ENCODE data around the gene SIX2. TPM values are rescaled to one million over a fixed set of nuclear protein-coding genes. Genes with fewer than 3 reads are reported as not detected.
"Not testable (repeated sequence)": the region's sequence is repeated elsewhere in the genome, so short reads cannot be mapped to it uniquely, and the experiment has no call there.

SIX2 gene
- not detected for total RNA-seq

DNA sequence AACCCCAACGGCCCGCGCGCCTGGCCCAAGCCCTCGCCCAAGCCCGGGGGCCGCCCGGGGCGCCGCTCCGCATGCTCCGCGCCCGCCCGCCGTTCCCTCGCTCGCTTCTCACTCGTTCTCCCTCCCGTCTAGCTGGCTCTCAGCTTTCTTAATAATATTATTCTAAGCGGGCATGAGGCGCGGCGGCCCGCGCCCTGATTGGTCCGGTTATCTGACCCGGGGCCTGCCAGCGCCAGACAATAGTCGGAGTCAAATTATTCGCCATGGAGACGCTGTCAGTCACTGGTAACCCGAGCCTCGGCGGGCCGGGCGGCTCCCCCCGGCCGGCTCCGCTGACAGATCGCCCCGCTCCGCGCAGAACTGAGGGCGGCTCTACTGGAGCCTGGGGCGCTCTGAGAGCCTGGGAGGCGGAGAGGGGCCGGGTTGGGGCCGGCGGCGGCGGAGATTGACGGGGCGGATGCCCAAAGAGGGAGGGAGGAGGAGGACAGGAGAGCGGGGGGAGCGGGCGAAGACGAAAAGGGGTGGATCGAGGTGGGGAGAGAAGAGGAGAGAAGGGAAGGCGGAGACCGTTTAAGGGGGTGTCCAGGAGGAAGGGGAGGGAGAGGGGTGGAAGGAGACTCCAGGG lies at the start of gene SIX2:
SIX2 (minus strand) TSS at position 150 of the 625 bp plus-strand sequence. CDS start 342 bp downstream, outside the sequence.
- no peaks in the 10 kb centered on the region for H3K36me3 Mint-ChIP-seq (ENCODE audit: low read depth)
- H3K27me3 Mint-ChIP-seq, result peaks cover 78% of the 10 kb centered on the region
- H3K27ac Mint-ChIP-seq, result no peak within 1 kb of the TSS
- CTCF ChIA-PET, result no interaction called here
- DNase-seq, result no peak
- H3K9me3 Mint-ChIP-seq, result no peaks in the 10 kb centered on the region
- H3K4me3 Mint-ChIP-seq, result peak within 1 kb of the TSS; percentile 56
- POLR2A ChIA-PET, result no interaction called here
- peaks cover 25% of the 10 kb centered on the region for H3K4me1 Mint-ChIP-seq

DNA sequence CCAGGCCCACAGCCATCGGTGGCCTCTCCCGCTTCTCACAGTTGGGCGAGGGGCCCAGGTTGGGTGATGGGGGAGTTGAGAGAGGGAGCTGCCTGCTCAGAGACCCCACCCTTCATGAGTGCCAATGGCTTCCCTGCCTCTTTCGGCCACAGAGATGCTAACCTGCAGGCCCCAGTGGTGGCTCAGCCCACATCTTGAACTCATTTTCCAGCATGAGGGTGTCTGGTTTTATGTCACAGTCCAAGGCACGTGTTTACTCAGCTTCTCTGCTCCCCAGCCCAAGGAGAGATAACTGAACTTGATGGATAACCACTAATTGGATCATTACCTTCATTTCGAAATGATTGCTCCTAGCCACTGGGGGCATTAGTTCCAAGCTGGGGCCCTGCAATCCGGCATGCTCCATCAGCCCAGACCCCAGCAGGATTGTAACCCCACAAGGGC lies 45.9 kb upstream of the SIX2 start:
- Mint-ChIP-seq H3K27me3 (no peaks in the 10 kb centered on the region), H3K4me1 (no peaks in the 10 kb centered on the region), H3K9me3 (no peaks in the 10 kb centered on the region), H3K4me3 (no peak overlapping the region), H3K27ac (no peak overlapping the region), H3K36me3 (ENCODE audit: low read depth) (no peaks in the 10 kb centered on the region)
- DNase-seq, result no peak
- POLR2A ChIA-PET, result no interaction called here
- CTCF ChIA-PET, result no interaction called here

DNA sequence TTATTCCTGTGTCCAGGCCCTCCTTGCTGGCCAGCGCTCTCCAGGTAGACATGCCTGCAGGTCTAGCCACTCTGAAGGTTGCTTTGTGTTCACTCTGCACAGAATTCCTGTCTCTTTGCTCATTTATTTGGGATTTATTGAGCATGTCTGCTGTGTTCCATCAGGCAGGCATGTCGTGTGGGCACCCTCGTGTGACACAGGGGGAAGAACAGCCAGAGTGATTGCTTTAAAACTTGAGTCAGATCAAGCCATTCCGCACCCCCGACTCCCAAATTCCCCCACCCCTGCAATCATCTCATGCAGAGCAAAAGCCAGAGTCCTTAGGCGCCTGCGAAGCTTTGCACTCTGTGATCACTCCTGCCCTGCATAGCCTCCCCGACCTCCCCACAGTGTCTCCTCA lies 44.7 kb upstream of the SIX2 start:
- no peak for DNase-seq
- Mint-ChIP-seq H3K36me3 (ENCODE audit: low read depth) (no peaks in the 10 kb centered on the region), H3K27ac (no peak overlapping the region), H3K4me1 (no peaks in the 10 kb centered on the region), H3K9me3 (no peaks in the 10 kb centered on the region), H3K4me3 (no peak overlapping the region), H3K27me3 (no peaks in the 10 kb centered on the region)
- ChIA-PET POLR2A (no interaction called here), CTCF (no interaction called here)

DNA sequence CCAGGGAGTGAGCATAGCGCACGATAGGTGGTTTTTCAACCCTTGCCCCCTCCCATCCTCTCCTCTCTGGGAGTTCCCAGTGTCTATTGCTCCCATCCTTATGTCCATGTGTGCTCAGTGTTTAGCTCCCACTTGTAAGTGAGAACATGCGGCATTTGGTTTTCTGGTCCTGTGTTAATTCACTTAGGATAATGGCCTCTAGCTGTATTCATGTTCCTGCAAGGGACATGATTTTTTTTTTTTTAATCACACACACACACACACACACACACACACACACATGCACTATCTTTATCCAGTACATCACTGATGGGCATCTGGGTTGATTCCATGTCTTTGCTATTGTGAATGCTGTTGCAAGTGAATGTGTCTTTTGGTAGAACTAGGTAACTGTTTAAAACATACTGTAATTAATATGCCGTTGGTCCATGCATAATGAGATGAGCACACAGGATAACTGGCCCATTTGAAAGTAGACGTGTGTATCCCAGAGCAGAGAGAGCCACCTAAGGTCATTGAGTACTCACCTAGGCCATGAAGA lies 43.2 kb upstream of the SIX2 start:
- DNase-seq, result no peak
- CTCF ChIA-PET, result no interaction called here
- H3K27me3 Mint-ChIP-seq, result peaks cover 2% of the 10 kb centered on the region
- no peak overlapping the region for H3K27ac Mint-ChIP-seq
- no peaks in the 10 kb centered on the region for H3K36me3 Mint-ChIP-seq (ENCODE audit: low read depth)
- POLR2A ChIA-PET, result no interaction called here
- no peaks in the 10 kb centered on the region for H3K4me1 Mint-ChIP-seq
- H3K4me3 Mint-ChIP-seq, result no peak overlapping the region
- H3K9me3 Mint-ChIP-seq, result no peaks in the 10 kb centered on the region

DNA sequence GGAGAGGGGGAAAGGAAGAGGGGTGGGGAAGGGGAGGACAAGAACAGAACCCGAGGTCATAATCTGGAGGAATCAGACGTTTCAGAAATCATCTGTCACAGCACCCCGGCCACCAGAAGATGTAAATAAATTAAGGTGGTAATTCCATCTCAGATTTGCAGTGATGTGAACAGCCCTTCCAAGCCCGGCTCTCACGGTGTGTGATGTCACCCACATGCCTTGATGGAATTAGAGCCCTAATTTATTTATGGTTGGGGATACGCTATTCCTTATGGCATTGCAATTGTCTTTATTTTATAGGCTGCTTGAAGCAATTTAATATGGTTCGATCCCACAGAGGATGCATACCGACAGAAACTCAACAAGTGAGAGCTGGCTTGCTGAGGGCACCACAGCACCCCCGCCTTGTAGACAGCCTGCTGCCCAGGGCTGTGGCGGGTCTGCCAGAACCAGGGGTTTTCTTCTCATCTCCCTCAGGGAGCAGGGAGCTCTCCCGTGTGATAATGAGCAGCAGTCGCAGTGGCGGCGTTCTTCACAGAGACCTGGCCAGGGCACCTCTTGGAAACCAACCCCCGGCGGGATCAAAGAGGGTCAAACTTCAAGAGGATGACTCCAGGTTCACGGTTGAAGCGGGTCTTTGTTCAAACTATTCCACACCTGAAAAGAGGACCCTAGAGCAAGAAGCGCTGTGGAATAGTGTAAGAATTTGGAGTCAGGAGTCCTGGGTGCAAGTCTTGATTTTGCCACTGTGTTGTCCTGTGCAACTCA lies 40.5 kb upstream of the SIX2 start:
- POLR2A ChIA-PET, result no interaction called here
- peaks cover 9% of the 10 kb centered on the region for H3K27me3 Mint-ChIP-seq
- DNase-seq, result no peak
- H3K36me3 Mint-ChIP-seq (ENCODE audit: low read depth), result no peaks in the 10 kb centered on the region
- CTCF ChIA-PET, result no interaction called here
- no peaks in the 10 kb centered on the region for H3K9me3 Mint-ChIP-seq
- H3K27ac Mint-ChIP-seq, result no peak overlapping the region
- H3K4me1 Mint-ChIP-seq, result no peaks in the 10 kb centered on the region
- no peak overlapping the region for H3K4me3 Mint-ChIP-seq

DNA sequence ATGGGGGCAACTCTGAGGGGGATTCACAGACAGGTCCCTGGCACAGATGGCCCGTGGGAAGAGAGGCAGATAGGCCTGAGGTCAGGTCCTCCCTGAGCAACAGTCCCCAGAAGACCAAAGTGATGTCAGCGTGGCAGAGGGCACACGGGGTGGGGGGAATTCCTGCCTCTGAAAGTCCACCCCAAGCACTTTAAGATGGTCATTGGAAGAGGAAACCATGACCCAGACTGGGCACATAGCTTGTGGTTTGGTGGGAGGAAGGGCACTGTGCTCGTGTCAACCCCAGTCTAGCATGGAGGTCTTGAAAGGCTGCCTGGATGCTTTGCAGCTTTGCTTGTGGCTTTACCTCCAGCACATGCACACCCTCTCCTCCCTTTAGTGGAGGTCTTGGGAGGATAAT lies 38.0 kb upstream of the SIX2 start:
- H3K4me3 Mint-ChIP-seq, result no peak overlapping the region
- H3K36me3 Mint-ChIP-seq (ENCODE audit: low read depth), result no peaks in the 10 kb centered on the region
- ChIA-PET POLR2A (no interaction called here), CTCF (interaction anchor here (0.8 kb wide), 1 partner anchor 93 kb away, joined by 3 read pairs; no protein-coding TSS in a partner anchor)
- no peak overlapping the region for H3K27ac Mint-ChIP-seq
- H3K9me3 Mint-ChIP-seq, result no peaks in the 10 kb centered on the region
- no peaks in the 10 kb centered on the region for H3K4me1 Mint-ChIP-seq
- no peak for DNase-seq
- H3K27me3 Mint-ChIP-seq, result peaks cover 23% of the 10 kb centered on the region

DNA sequence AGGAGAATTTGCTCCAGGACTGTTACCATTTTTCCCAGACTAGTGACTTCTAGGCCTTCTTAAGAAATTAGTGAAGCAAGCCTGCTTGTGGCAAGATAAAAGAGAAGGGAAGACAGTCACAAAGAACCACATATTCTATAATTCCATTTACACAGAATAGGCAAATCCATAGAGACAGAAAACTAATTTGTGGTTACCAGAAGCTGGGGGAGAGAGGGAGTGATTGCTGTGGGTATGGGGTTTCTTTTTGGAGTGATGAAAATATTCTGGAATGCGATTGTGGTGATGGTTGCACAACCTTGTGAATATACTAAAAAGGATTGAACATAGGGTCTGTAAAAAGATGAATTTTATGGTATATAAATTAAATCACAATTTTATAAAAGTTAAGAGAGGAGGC lies 37.5 kb upstream of the SIX2 start:
- CTCF ChIA-PET, result interaction anchor here (0.8 kb wide), 1 partner anchor 92 kb away, joined by 3 read pairs; no protein-coding TSS in a partner anchor
- H3K36me3 Mint-ChIP-seq (ENCODE audit: low read depth), result no peaks in the 10 kb centered on the region
- H3K27ac Mint-ChIP-seq, result no peak overlapping the region
- peaks cover 25% of the 10 kb centered on the region for H3K27me3 Mint-ChIP-seq
- no peak overlapping the region for H3K4me3 Mint-ChIP-seq
- POLR2A ChIA-PET, result no interaction called here
- H3K9me3 Mint-ChIP-seq, result no peaks in the 10 kb centered on the region
- DNase-seq, result no peak
- H3K4me1 Mint-ChIP-seq, result no peaks in the 10 kb centered on the region

DNA sequence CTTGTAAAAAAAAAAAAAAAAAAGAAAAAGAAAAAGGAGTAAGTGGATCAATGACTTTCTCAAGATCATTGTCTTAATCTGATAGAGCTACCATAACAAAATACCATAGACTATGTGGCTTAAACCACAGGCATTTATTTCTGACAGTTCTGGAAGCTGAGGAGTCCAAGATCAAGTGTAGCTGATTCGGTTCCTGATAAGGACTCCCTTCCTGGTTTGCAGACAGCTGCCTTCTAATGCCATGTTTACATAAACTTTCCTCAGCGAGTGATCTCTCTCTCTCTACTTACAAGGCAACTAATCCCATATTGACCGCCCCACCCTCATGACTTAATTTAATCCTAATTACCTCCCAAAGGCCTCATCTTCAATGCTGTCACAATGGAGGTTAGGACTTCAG lies 36.5 kb upstream of the SIX2 start:
- Mint-ChIP-seq H3K36me3 (ENCODE audit: low read depth) (no peaks in the 10 kb centered on the region), H3K27me3 (peaks cover 25% of the 10 kb centered on the region), H3K27ac (no peak overlapping the region), H3K4me1 (no peaks in the 10 kb centered on the region), H3K4me3 (no peak overlapping the region), H3K9me3 (no peaks in the 10 kb centered on the region)
- ChIA-PET CTCF (no interaction called here), POLR2A (no interaction called here)
- no peak for DNase-seq

DNA sequence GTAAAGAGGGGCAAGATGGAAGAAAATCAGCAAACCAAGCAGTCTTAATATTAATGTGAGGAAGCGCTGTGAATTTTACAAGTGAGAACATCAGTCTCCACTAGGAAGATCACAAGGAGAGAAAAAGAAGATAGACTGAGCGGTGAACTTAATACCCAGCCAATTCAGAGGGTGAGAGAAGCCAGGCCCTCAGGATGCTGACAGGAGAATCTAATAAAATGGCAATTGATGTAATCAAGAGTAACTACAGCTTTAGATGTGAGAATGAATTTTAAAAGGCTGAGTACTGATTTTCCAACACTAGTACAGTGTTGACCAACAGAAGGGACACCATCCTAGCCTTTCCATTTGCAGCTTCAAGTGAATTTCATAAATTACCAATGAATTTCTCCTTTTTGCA lies 35.7 kb upstream of the SIX2 start:
- DNase-seq, result no peak
- Mint-ChIP-seq H3K4me3 (no peak overlapping the region), H3K4me1 (no peaks in the 10 kb centered on the region), H3K9me3 (no peaks in the 10 kb centered on the region), H3K27ac (no peak overlapping the region), H3K27me3 (peaks cover 25% of the 10 kb centered on the region), H3K36me3 (ENCODE audit: low read depth) (no peaks in the 10 kb centered on the region)
- CTCF ChIA-PET, result no interaction called here
- POLR2A ChIA-PET, result no interaction called here

DNA sequence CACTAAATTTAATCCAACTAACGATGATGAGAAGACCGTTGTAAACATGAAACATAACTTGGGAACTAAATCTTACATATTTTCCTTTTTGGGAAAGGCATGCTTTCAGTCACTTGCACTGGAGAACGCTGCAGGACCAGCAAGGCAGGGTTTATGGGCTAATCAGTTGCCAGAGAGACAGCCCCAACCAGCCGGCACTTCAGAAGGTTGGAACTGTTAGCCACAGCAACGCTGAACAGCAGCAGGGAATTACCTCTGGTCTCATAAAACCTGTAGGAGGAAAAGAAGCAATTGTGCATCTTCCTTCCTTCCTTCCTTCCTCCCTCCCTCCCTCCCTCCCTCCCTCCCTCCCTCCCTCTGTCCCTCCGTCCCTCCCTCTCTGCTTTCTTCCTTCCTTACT lies 33.9 kb upstream of the SIX2 start:
- CTCF ChIA-PET, result no interaction called here
- no peaks in the 10 kb centered on the region for H3K9me3 Mint-ChIP-seq

DNA sequence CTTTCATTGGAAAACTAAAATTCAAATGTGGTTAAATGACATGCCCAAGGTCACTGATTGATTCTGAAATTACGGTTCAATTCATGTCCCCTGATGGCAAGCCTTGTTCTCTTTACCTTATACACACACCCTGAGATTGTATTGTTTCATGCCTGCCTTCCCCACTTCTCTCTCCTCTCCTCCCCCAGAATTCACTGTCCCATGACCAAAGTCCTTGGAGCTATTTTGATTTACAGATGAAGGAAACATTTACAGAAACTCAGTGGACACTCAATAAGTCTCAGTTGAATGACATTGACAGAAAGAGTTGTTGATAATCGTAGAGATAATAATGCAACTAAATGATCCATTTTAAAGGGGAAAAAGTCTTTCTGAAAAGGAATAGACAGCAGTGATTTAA lies 33.1 kb upstream of the SIX2 start:
- ChIA-PET CTCF (no interaction called here), POLR2A (no interaction called here)
- H3K9me3 Mint-ChIP-seq, result no peaks in the 10 kb centered on the region
- H3K27ac Mint-ChIP-seq, result no peak overlapping the region
- peaks cover 30% of the 10 kb centered on the region for H3K27me3 Mint-ChIP-seq
- no peak for DNase-seq
- H3K4me3 Mint-ChIP-seq, result no peak overlapping the region
- no peaks in the 10 kb centered on the region for H3K36me3 Mint-ChIP-seq (ENCODE audit: low read depth)
- H3K4me1 Mint-ChIP-seq, result no peaks in the 10 kb centered on the region

More for the DNA sequence above, 33.9 kb upstream of the SIX2 start:
- POLR2A ChIA-PET, result no interaction called here
- H3K4me1 Mint-ChIP-seq, result no peaks in the 10 kb centered on the region
- H3K36me3 Mint-ChIP-seq (ENCODE audit: low read depth), result no peaks in the 10 kb centered on the region
- no peak overlapping the region for H3K27ac Mint-ChIP-seq
- peaks cover 30% of the 10 kb centered on the region for H3K27me3 Mint-ChIP-seq
- no peak for DNase-seq
- no peak overlapping the region for H3K4me3 Mint-ChIP-seq

DNA sequence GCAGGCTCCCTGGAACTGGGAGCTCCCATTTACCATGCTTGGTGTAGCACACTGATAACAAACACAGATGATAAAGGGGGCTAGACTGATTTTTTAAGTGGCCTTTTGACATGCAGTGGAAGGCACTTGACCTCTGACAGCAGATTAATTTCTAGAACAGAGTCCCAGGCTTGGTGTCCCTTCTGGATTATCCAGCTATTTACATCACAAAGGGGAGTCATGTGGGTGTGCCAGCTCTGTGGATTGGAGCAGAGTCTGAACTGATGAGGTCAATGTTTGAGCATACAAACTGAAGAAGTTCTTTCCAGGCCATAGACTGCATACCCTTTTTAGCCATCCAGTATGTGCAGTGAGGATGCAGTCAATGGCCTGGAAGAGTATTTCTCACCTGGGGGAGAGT lies 31.5 kb upstream of the SIX2 start:
- no peaks in the 10 kb centered on the region for H3K9me3 Mint-ChIP-seq
- DNase-seq, result no peak
- CTCF ChIA-PET, result no interaction called here
- H3K36me3 Mint-ChIP-seq (ENCODE audit: low read depth), result no peaks in the 10 kb centered on the region
- H3K4me3 Mint-ChIP-seq, result no peak overlapping the region
- peaks cover 24% of the 10 kb centered on the region for H3K27me3 Mint-ChIP-seq
- no peaks in the 10 kb centered on the region for H3K4me1 Mint-ChIP-seq
- POLR2A ChIA-PET, result no interaction called here
- H3K27ac Mint-ChIP-seq, result no peak overlapping the region

DNA sequence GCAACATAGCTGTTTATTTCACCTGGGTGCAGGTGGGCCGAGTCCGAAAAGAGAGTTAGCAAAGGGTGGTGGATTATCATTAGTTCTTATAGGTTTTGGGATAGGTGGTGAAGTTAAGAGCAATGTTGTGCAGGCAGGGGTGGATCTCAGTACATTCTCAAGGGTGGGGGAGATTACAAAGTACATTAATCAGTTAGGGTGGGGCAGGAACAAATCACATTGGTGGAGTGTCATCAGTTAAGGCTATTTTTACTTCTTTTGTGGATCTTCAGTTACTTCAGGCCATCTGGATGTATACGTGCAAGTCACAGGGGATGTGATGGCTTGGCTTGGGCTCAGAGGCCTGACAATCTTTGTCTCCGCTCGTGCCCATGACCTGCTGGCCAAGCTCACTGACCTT lies 30.6 kb upstream of the SIX2 start:
- POLR2A ChIA-PET; DNase-seq; H3K4me1 Mint-ChIP-seq; H3K9me3 Mint-ChIP-seq; H3K36me3 Mint-ChIP-seq (ENCODE audit: low read depth); CTCF ChIA-PET; H3K4me3 Mint-ChIP-seq; H3K27ac Mint-ChIP-seq: not testable (repeated sequence)
- H3K27me3 Mint-ChIP-seq, result peaks cover 23% of the 10 kb centered on the region

DNA sequence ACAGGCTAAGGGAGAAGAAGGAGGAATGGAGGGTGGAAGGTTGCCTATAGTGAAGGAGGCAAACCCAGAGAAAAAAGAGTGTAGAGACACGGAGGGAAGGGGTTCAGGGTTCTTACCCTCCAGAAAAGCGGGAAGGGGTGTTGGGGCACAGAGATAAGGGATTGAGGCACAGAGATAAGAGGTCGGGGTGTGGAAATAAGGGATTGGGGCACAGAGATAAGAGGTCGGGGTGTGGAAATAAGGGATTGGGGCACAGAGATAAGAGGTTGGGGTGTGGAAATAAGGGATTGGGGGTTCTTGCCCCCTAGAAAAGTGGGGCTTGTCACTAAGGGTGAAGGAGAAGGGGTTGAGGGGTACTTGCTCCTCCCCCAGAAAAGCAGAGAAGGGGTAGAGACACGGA lies 29.6 kb upstream of the SIX2 start:
- H3K36me3 Mint-ChIP-seq (ENCODE audit: low read depth); H3K4me3 Mint-ChIP-seq; POLR2A ChIA-PET; H3K9me3 Mint-ChIP-seq; H3K27ac Mint-ChIP-seq; CTCF ChIA-PET; H3K4me1 Mint-ChIP-seq; DNase-seq: not testable (repeated sequence)
- peaks cover 18% of the 10 kb centered on the region for H3K27me3 Mint-ChIP-seq

All from activated CD4-positive, alpha-beta memory T cell treated with anti-CD3 and anti-CD28 coated beads, Interleukin-2, amount 10 ng/mL, durations not matched to agents 7 days and 5 days (primary cell).